ENCODE data around the gene FHDC1.

DNA sequence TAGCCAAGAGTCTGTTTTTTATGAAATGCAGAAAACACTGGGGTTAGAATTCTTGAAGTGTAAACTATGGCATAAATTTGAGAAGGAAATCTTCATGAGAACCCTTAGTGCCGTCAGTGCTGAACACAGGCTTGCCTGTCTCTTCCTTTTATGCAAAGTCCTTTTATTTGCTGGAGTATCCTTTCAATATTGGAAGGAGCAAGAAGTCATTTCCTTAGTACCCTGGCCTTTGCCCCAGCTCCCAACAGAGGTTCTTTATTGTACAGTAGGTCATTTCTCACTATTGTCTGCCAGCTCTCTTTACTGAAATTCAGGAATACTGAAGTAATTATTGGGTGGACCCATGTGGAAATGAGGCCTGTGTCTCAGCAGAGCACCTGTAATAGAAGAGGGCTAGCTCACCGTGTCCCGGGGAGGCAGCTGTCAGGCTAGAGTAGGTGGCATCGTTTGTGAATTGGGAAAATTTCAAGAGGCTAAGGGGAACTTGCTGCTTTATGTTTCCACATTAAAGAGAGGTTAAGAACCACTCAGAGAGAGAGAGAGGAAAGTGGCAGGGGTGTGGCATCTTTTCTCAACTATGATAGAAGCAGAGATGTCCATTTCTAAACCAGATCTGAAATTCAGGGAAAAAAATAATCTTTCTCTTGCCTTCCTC is 8.7 kb downstream of the FHDC1 start:
- TF ChIP-seq, protein P1, sequence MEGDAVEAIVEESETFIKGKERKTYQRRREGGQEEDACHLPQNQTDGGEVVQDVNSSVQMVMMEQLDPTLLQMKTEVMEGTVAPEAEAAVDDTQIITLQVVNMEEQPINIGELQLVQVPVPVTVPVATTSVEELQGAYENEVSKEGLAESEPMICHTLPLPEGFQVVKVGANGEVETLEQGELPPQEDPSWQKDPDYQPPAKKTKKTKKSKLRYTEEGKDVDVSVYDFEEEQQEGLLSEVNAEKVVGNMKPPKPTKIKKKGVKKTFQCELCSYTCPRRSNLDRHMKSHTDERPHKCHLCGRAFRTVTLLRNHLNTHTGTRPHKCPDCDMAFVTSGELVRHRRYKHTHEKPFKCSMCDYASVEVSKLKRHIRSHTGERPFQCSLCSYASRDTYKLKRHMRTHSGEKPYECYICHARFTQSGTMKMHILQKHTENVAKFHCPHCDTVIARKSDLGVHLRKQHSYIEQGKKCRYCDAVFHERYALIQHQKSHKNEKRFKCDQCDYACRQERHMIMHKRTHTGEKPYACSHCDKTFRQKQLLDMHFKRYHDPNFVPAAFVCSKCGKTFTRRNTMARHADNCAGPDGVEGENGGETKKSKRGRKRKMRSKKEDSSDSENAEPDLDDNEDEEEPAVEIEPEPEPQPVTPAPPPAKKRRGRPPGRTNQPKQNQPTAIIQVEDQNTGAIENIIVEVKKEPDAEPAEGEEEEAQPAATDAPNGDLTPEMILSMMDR (IDR thresholded peaks at IDR 0.05): no peak
- no peak for TF ChIP-seq POLR2A (IDR thresholded peaks at IDR 0.05)

Measured in body of pancreas (tissue), 4 donors.